ENCODE measurements around the gene VWA2.

The VWA2 gene

GRCh38 chr10:114250716-114251115 is 11.7 kb downstream of the VWA2 start:
- no peak for DNase-seq

GRCh38 chr10:114252092-114252491 is 13.0 kb downstream of the VWA2 start:
- no peak for DNase-seq

GRCh38 chr10:114252883-114253282 is 13.8 kb downstream of the VWA2 start:
- no peak for DNase-seq

GRCh38 chr10:114255227-114255626 is 16.2 kb downstream of the VWA2 start:
- no peak for DNase-seq

- no peak for DNase-seq
These were observed 17.1 kb downstream of the VWA2 start for GRCh38 chr10:114256008-114256765.

GRCh38 chr10:114256822-114257221 is 17.8 kb downstream of the VWA2 start:
- no peak for DNase-seq

GRCh38 chr10:114257498-114257897 is 18.4 kb downstream of the VWA2 start:
- no peak for DNase-seq

GRCh38 chr10:114258274-114258840 is 19.3 kb downstream of the VWA2 start:
- DNase-seq, result no peak

GRCh38 chr10:114259824-114260223 is 20.8 kb downstream of the VWA2 start:
- no peak for DNase-seq

- DNase-seq, result no peak
These were observed 21.3 kb downstream of the VWA2 start for GRCh38 chr10:114260366-114260765.

GRCh38 chr10:114261076-114261475 is 22.0 kb downstream of the VWA2 start:
- DNase-seq, result no peak

- DNase-seq, result no peak
These were observed 23.4 kb downstream of the VWA2 start for GRCh38 chr10:114262496-114262895.

- DNase-seq, result no peak
These were observed 26.5 kb downstream of the VWA2 start for GRCh38 chr10:114265392-114266053.

- DNase-seq, result no peak
These were observed 27.5 kb downstream of the VWA2 start for GRCh38 chr10:114266521-114266920.

- no peak for DNase-seq
These were observed 32.2 kb downstream of the VWA2 start for GRCh38 chr10:114271075-114271778.

- DNase-seq, result no peak
These were observed 32.7 kb downstream of the VWA2 start for GRCh38 chr10:114271779-114272167.

- DNase-seq, result no peak
These were observed 33.6 kb downstream of the VWA2 start for GRCh38 chr10:114272696-114273095.

GRCh38 chr10:114273910-114274309 is 34.9 kb downstream of the VWA2 start:
- no peak for DNase-seq

- no peak for DNase-seq
These were observed 35.8 kb downstream of the VWA2 start for GRCh38 chr10:114274616-114275453.

- DNase-seq, result no peak
These were observed 37.0 kb downstream of the VWA2 start for GRCh38 chr10:114276066-114276465.

GRCh38 chr10:114276671-114277070 is 37.6 kb downstream of the VWA2 start:
- no peak for DNase-seq

GRCh38 chr10:114278140-114278883 is 39.3 kb downstream of the VWA2 start:
- no peak for DNase-seq

Data from hippocampal formation (tissue), 2 donors.